HepG2 (cell line): Measurements from ENCODE around the gene ELF1.

Experiments
- BRCA1 ChIP-seq: sonication (generic); formaldehyde crosslinking; IDR thresholded peaks from 2 replicates; pipeline ENCODE4 v1.4.0; 2020; ENCODE audit warnings: missing genetic modification reagents
- E2F5 ChIP-seq: sonication (generic); formaldehyde crosslinking; conservative IDR thresholded peaks from 2 replicates; pipeline ENCODE4 v1.4.0; 2020; ENCODE audit warnings: missing genetic modification reagents
- FOXK1 ChIP-seq: sonication (generic); formaldehyde crosslinking; IDR thresholded peaks from 2 replicates; pipeline ENCODE4 v1.4.0; 2020; ENCODE audit warnings: low read depth, missing genetic modification reagents, borderline replicate concordance
- HOXA7 ChIP-seq: sonication (generic); formaldehyde crosslinking; IDR thresholded peaks from 2 replicates; pipeline ENCODE4 v1.8.1; 2022; ENCODE audit warnings: mild to moderate bottlenecking, missing genetic modification reagents, moderate library complexity
- MAFK ChIP-seq, 2 experiments: IDR thresholded peaks in 1 of 2; conservative IDR thresholded peaks in 1 of 2; 2 replicates each; pipeline ENCODE4 v1.6.1; 2011; ENCODE audit warnings: improper control_type of control experiment in 2 of 2, low read length in 2 of 2
- RXRA ChIP-seq: sonication (generic); formaldehyde crosslinking; IDR thresholded peaks from 2 replicates; pipeline ENCODE4 v1.5.1; 2020; ENCODE audit warnings: missing genetic modification reagents
- SKI ChIP-seq: fragments of 450-650 bp; IDR thresholded peaks from one replicate; pipeline ENCODE4 v1.6.1; 2018; ENCODE audit warnings: mild to moderate bottlenecking; ENCODE audit not compliant: partially characterized antibody
- ZNF263 ChIP-seq: sonication (generic); formaldehyde crosslinking; IDR thresholded peaks from 2 replicates; pipeline ENCODE4 v1.4.0; 2020; ENCODE audit warnings: missing genetic modification reagents
- TF ChIP-seq, protein P1 (sequence below): sonication (generic); formaldehyde crosslinking; IDR thresholded peaks from 2 replicates; pipeline ENCODE4 v1.4.0; 2020; ENCODE audit warnings: missing genetic modification reagents, borderline replicate concordance
- TF ChIP-seq, protein P2 (sequence below): conservative IDR thresholded peaks from 2 replicates; pipeline ENCODE4 v1.6.1; 2018; ENCODE audit warnings: missing genetic modification reagents

GRCh38 chr13:40983259-40983658, 35.9 kb downstream of the ELF1 start:
- no peak for TF ChIP-seq RXRA (CRISPR knock-in tag)
- no peak for TF ChIP-seq E2F5 (CRISPR knock-in tag)
- TF ChIP-seq, protein P1, sequence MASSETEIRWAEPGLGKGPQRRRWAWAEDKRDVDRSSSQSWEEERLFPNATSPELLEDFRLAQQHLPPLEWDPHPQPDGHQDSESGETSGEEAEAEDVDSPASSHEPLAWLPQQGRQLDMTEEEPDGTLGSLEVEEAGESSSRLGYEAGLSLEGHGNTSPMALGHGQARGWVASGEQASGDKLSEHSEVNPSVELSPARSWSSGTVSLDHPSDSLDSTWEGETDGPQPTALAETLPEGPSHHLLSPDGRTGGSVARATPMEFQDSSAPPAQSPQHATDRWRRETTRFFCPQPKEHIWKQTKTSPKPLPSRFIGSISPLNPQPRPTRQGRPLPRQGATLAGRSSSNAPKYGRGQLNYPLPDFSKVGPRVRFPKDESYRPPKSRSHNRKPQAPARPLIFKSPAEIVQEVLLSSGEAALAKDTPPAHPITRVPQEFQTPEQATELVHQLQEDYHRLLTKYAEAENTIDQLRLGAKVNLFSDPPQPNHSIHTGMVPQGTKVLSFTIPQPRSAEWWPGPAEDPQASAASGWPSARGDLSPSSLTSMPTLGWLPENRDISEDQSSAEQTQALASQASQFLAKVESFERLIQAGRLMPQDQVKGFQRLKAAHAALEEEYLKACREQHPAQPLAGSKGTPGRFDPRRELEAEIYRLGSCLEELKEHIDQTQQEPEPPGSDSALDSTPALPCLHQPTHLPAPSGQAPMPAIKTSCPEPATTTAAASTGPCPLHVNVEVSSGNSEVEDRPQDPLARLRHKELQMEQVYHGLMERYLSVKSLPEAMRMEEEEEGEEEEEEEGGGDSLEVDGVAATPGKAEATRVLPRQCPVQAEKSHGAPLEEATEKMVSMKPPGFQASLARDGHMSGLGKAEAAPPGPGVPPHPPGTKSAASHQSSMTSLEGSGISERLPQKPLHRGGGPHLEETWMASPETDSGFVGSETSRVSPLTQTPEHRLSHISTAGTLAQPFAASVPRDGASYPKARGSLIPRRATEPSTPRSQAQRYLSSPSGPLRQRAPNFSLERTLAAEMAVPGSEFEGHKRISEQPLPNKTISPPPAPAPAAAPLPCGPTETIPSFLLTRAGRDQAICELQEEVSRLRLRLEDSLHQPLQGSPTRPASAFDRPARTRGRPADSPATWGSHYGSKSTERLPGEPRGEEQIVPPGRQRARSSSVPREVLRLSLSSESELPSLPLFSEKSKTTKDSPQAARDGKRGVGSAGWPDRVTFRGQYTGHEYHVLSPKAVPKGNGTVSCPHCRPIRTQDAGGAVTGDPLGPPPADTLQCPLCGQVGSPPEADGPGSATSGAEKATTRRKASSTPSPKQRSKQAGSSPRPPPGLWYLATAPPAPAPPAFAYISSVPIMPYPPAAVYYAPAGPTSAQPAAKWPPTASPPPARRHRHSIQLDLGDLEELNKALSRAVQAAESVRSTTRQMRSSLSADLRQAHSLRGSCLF (CRISPR knock-in tag) = no peak
- no peak for TF ChIP-seq HOXA7 (CRISPR knock-in tag)
- no peak for TF ChIP-seq SKI
- TF ChIP-seq ZNF263 = no peak
- no peak for TF ChIP-seq FOXK1 (CRISPR knock-in tag)
- TF ChIP-seq, protein P2, sequence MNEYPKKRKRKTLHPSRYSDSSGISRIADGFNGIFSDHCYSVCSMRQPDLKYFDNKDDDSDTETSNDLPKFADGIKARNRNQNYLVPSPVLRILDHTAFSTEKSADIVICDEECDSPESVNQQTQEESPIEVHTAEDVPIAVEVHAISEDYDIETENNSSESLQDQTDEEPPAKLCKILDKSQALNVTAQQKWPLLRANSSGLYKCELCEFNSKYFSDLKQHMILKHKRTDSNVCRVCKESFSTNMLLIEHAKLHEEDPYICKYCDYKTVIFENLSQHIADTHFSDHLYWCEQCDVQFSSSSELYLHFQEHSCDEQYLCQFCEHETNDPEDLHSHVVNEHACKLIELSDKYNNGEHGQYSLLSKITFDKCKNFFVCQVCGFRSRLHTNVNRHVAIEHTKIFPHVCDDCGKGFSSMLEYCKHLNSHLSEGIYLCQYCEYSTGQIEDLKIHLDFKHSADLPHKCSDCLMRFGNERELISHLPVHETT (CRISPR knock-in tag) = no peak
- TF ChIP-seq BRCA1 (CRISPR knock-in tag) = no peak
- no peak for TF ChIP-seq MAFK (conservative IDR thresholded peaks at IDR 0.05 in 1 of 2, IDR thresholded peaks at IDR 0.05 in 1 of 2; ENCODE audit: low read length in 2 of 2)
